Activated CD4-positive, alpha-beta T cell treated with anti-CD3 and anti-CD28 coated beads for 36 hours (primary cell): Measurements from ENCODE around the gene CMKLR1. TPM values are rescaled to one million over a fixed set of nuclear protein-coding genes. Genes with fewer than 3 reads are reported as not detected.
A peak's percentile ranks its signal among the peaks of the same experiment; 100 is the strongest.

Source experiments
- ATAC-seq: fragments of 200-7000 bp; cut with Tn5 transposase; one replicate; pipeline ENCODE4 v1.10.0; 2021; ENCODE audit warnings: mild to moderate bottlenecking, moderate library complexity
- CTCF ChIA-PET: fragments of 350-600 bp; sonication (Branson Sonifier 250); formaldehyde crosslinking; loops from one replicate; lab custom pipeline; 2021; ENCODE audit warnings: antibody characterized with exemption; lab: Charles Lee
- POLR2A ChIA-PET: fragments of 350-600 bp; sonication (Branson Sonifier 250); formaldehyde crosslinking; loops from one replicate; lab custom pipeline; 2021; ENCODE audit warnings: antibody characterized with exemption, inconsistent platforms; lab: Charles Lee
- DNase-seq: peaks from one replicate; pipeline ENCODE4 v3.0.0-alpha.2; 2020
- H3K27ac Mint-ChIP-seq: one replicate; pipeline ENCODE4 v1.8.0; 2021; ENCODE audit warnings: mixed read lengths
- H3K27me3 Mint-ChIP-seq: one replicate; pipeline ENCODE4 v1.8.0; 2021; ENCODE audit warnings: mixed read lengths
- H3K36me3 Mint-ChIP-seq: one replicate; pipeline ENCODE4 v1.8.0; 2021; ENCODE audit warnings: low read depth, mixed read lengths
- H3K4me1 Mint-ChIP-seq: one replicate; pipeline ENCODE4 v1.8.0; 2021; ENCODE audit warnings: mixed read lengths
- H3K4me3 Mint-ChIP-seq: one replicate; pipeline ENCODE4 v1.8.0; 2021; ENCODE audit warnings: mild to moderate bottlenecking, moderate library complexity, mixed read lengths
- H3K9me3 Mint-ChIP-seq: one replicate; pipeline ENCODE4 v1.8.0; 2021; ENCODE audit warnings: low read depth, mixed read lengths
- intact Hi-C, 2 experiments: fragments of 100-400 bp; cut with DNase I in 1 of 2; cut with micrococcal nuclease in 1 of 2; formaldehyde crosslinking; loops; one replicate each; pipeline versions ENCODE4 v1.14.2 to v1.15.1; 2022 to 2024; cut with DNase I, micrococcal nuclease
- total RNA-seq, 2 experiments: library from RNA; stranded (reverse); gene quantifications; one replicate each; pipeline ENCODE4 v1.2.3, GENCODE V29; 2021

The CMKLR1 gene
- total RNA-seq, 2 experiments from 2014 or later = not detected

GRCh38 chr12:108319277-108320234 is 19.6 kb downstream of the CMKLR1 start:
- H3K4me3 Mint-ChIP-seq = no peak overlapping the region
- no peaks in the 10 kb centered on the region for H3K9me3 Mint-ChIP-seq
- H3K4me1 Mint-ChIP-seq = peaks cover 8% of the 10 kb centered on the region
- H3K27me3 Mint-ChIP-seq = peaks cover 6% of the 10 kb centered on the region
- ATAC-seq (no peak), DNase-seq (no peak)
- H3K27ac Mint-ChIP-seq = no peak overlapping the region
- intact Hi-C loops = no loop called here
- POLR2A ChIA-PET = no interaction called here
- CTCF ChIA-PET = interaction anchor here (0.5 to 0.7 kb wide), 2 partner anchors 35 to 372 kb away, joined by 3 to 4 read pairs; no protein-coding TSS in a partner anchor
- H3K36me3 Mint-ChIP-seq = no peaks in the 10 kb centered on the region

GRCh38 chr12:108318472-108319275 is 20.4 kb downstream of the CMKLR1 start:
- no peak overlapping the region for H3K4me3 Mint-ChIP-seq
- H3K4me1 Mint-ChIP-seq = peaks cover 14% of the 10 kb centered on the region
- ATAC-seq (no peak), DNase-seq (no peak)
- CTCF ChIA-PET = interaction anchor here (0.5 kb wide), 1 partner anchor 373 kb away, joined by 3 read pairs; no protein-coding TSS in a partner anchor
- H3K9me3 Mint-ChIP-seq = no peaks in the 10 kb centered on the region
- H3K27me3 Mint-ChIP-seq = peaks cover 6% of the 10 kb centered on the region
- POLR2A ChIA-PET = no interaction called here
- intact Hi-C loops = no loop called here
- no peak overlapping the region for H3K27ac Mint-ChIP-seq
- H3K36me3 Mint-ChIP-seq = no peaks in the 10 kb centered on the region

GRCh38 chr12:108317308-108318234 is 21.5 kb downstream of the CMKLR1 start:
- H3K36me3 Mint-ChIP-seq = no peaks in the 10 kb centered on the region
- CTCF ChIA-PET = no interaction called here
- peaks cover 25% of the 10 kb centered on the region for H3K4me1 Mint-ChIP-seq
- no peaks in the 10 kb centered on the region for H3K9me3 Mint-ChIP-seq
- ATAC-seq = no peak
- H3K27ac Mint-ChIP-seq = no peak overlapping the region
- POLR2A ChIA-PET = no interaction called here
- no peak overlapping the region for H3K4me3 Mint-ChIP-seq
- DNase-seq = no peak
- intact Hi-C loops = no loop called here
- H3K27me3 Mint-ChIP-seq = peaks cover 2% of the 10 kb centered on the region

- H3K27me3 Mint-ChIP-seq = no peaks in the 10 kb centered on the region
- DNase-seq = no peak
- no peaks in the 10 kb centered on the region for H3K36me3 Mint-ChIP-seq
- H3K27ac Mint-ChIP-seq = no peak overlapping the region
- H3K9me3 Mint-ChIP-seq = no peaks in the 10 kb centered on the region
- H3K4me3 Mint-ChIP-seq = no peak overlapping the region
- ChIA-PET CTCF (no interaction called here), POLR2A (no interaction called here)
- peaks cover 25% of the 10 kb centered on the region for H3K4me1 Mint-ChIP-seq
- intact Hi-C loops = no loop called here
- ATAC-seq = no peak
These were observed 22.7 kb downstream of the CMKLR1 start for GRCh38 chr12:108316176-108317086.

- no peak for ATAC-seq
- intact Hi-C loops = no loop called here
- POLR2A ChIA-PET = no interaction called here
- no peaks in the 10 kb centered on the region for H3K36me3 Mint-ChIP-seq
- CTCF ChIA-PET = no interaction called here
- H3K27ac Mint-ChIP-seq = no peak overlapping the region
- H3K4me1 Mint-ChIP-seq = peaks cover 25% of the 10 kb centered on the region
- no peak for DNase-seq
- no peaks in the 10 kb centered on the region for H3K9me3 Mint-ChIP-seq
- H3K4me3 Mint-ChIP-seq = no peak overlapping the region
- H3K27me3 Mint-ChIP-seq = no peaks in the 10 kb centered on the region
These were observed 23.5 kb downstream of the CMKLR1 start for GRCh38 chr12:108315486-108316105.

GRCh38 chr12:108313606-108314351 is 25.3 kb downstream of the CMKLR1 start:
- Mint-ChIP-seq H3K4me1 (peaks cover 25% of the 10 kb centered on the region), H3K9me3 (no peaks in the 10 kb centered on the region), H3K4me3 (no peak overlapping the region), H3K27me3 (no peaks in the 10 kb centered on the region), H3K27ac (peak overlapping the region; percentile 32), H3K36me3 (no peaks in the 10 kb centered on the region)
- intact Hi-C loops = no loop called here
- DNase-seq (peak; percentile 31), ATAC-seq (peak; percentile 63)
- POLR2A ChIA-PET = no interaction called here
- CTCF ChIA-PET = interaction anchor here (0.6 to 1.4 kb wide), 6 partner anchors 11 to 181 kb away, joined by 3 to 4 read pairs (median 3); no protein-coding TSS in a partner anchor

GRCh38 chr12:108313241-108313605 is 25.9 kb downstream of the CMKLR1 start:
- H3K9me3 Mint-ChIP-seq = no peaks in the 10 kb centered on the region
- CTCF ChIA-PET = interaction anchor here (1.0 to 1.4 kb wide), 4 partner anchors 20 to 182 kb away, joined by 3 to 4 read pairs (median 3); no protein-coding TSS in a partner anchor
- H3K36me3 Mint-ChIP-seq = no peaks in the 10 kb centered on the region
- POLR2A ChIA-PET = no interaction called here
- H3K4me3 Mint-ChIP-seq = no peak overlapping the region
- no peak for ATAC-seq
- peaks cover 25% of the 10 kb centered on the region for H3K4me1 Mint-ChIP-seq
- DNase-seq = no peak
- H3K27me3 Mint-ChIP-seq = no peaks in the 10 kb centered on the region
- H3K27ac Mint-ChIP-seq = no peak overlapping the region
- intact Hi-C loops = no loop called here

- ChIA-PET POLR2A (no interaction called here), CTCF (interaction anchor here (1.0 to 1.3 kb wide), 2 partner anchors 81 to 182 kb away, joined by 3 read pairs; no protein-coding TSS in a partner anchor)
- DNase-seq (no peak), ATAC-seq (no peak)
- Mint-ChIP-seq H3K9me3 (no peaks in the 10 kb centered on the region), H3K27me3 (no peaks in the 10 kb centered on the region), H3K4me1 (peaks cover 25% of the 10 kb centered on the region), H3K4me3 (no peak overlapping the region), H3K36me3 (no peaks in the 10 kb centered on the region), H3K27ac (no peak overlapping the region)
- intact Hi-C loops = no loop called here
These were observed 26.4 kb downstream of the CMKLR1 start for GRCh38 chr12:108312693-108313189.

- DNase-seq = no peak
- Mint-ChIP-seq H3K27me3 (no peaks in the 10 kb centered on the region), H3K4me1 (peaks cover 25% of the 10 kb centered on the region), H3K9me3 (no peaks in the 10 kb centered on the region), H3K4me3 (no peak overlapping the region), H3K36me3 (no peaks in the 10 kb centered on the region), H3K27ac (no peak overlapping the region)
- ATAC-seq = no peak
- ChIA-PET POLR2A (no interaction called here), CTCF (no interaction called here)
- intact Hi-C loops = no loop called here
These were observed 26.9 kb downstream of the CMKLR1 start for GRCh38 chr12:108312073-108312659.
